ENCODE measurements around the gene CHST3.
A peak's percentile ranks its signal among the peaks of the same experiment; 100 is the strongest.
"Not testable (repeated sequence)": the region's sequence is repeated elsewhere in the genome, so short reads cannot be mapped to it uniquely, and the experiment has no call there.

The CHST3 gene, protein sequence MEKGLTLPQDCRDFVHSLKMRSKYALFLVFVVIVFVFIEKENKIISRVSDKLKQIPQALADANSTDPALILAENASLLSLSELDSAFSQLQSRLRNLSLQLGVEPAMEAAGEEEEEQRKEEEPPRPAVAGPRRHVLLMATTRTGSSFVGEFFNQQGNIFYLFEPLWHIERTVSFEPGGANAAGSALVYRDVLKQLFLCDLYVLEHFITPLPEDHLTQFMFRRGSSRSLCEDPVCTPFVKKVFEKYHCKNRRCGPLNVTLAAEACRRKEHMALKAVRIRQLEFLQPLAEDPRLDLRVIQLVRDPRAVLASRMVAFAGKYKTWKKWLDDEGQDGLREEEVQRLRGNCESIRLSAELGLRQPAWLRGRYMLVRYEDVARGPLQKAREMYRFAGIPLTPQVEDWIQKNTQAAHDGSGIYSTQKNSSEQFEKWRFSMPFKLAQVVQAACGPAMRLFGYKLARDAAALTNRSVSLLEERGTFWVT

DNA sequence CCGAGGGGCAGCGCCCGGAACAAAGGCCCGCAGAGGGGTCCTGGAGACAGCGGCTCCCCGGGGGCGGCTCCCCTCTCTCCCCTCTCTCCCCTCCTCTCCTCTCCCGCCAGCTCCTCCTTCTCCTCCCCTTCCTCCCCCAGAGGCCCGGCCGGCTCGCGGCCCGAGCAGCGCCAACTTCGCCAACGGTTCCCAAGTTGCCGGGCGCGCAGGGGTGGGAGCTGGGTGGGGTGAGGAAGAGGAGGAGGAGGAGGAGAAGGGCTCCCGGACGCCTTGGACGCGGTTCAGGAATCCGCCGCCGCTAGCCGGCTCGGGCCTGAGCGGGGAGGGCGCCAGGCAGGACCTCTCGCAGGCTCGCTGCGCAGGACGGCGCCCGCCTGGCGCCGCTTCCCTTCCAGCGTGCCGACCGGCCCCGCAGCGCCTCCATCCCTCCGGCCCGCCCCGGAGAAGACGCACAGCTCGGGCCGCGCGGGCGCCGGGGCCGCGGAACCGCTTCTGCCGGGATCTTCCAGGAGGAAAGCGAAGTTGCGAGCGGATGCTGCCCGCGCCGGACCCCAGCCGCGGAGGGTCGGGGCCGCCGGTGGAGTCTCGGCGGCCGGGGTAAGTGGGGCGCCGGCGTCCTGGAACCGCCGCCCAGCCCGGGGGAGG is at the start of gene CHST3:
TSS of gene CHST3 (plus strand) at position 298 of the 645 bp plus-strand sequence. CDS start 41,448 bp downstream, outside the sequence.
- H3K9me3 ChIP-seq (ENCODE audit: control insufficient read depth in 5 of 5, low read length in 5 of 5) = no peaks in the 10 kb centered on the region
- H3K27ac ChIP-seq (ENCODE audit: low read depth, low read length) = peak within 1 kb of the TSS; percentile 95
- H3K36me3 ChIP-seq (ENCODE audit: control insufficient read depth in 5 of 5, insufficient read depth in 5 of 5, low read length in 5 of 5) = peaks cover 0 to 5% (median 2%) of the 10 kb centered on the region in 5 donors
- peak within 1 kb of the TSS; percentile 88 to 93 (median 89) for H3K9ac ChIP-seq (ENCODE audit: low read length in 5 of 5)
- H3K4me3 ChIP-seq (ENCODE audit: low read depth in 1 of 5, low read length in 5 of 5) = peak within 1 kb of the TSS; percentile 78 to 96 (median 85)
- H3K27me3 ChIP-seq (ENCODE audit: control insufficient read depth in 5 of 5, insufficient read depth in 4 of 5, low read length in 5 of 5) = no peaks in the 10 kb centered on the region
- H3K4me1 ChIP-seq (ENCODE audit: control insufficient read depth in 5 of 5, insufficient read depth in 5 of 5, low read length in 5 of 5) = peaks cover 8 to 55% (median 43%) of the 10 kb centered on the region in 5 donors

DNA sequence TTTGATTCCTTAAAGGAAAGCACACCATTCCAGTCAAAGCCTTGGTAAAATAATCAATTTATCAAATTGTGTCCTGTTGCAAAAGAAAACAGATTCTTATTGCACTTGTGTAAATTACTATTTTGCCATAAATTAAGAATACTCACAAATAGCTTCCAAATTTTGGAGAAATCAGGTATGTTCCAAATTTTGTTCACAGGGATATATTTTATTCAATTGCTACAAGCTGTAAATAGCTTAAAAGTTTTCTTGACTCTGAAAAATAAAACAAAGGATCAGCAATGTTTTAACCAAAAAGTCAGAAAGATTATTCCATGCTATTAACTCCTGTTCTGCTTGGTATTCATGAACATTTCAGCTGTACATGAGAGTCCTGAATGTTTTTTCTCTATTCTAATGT is 47.4 kb upstream of the CHST3 start:
- Histone ChIP-seq H3K9me3 (ENCODE audit: control insufficient read depth in 5 of 5, low read length in 5 of 5) (peaks cover 0 to 3% (median 0%) of the 10 kb centered on the region in 5 donors), H3K27ac (ENCODE audit: low read depth, low read length) (no peak overlapping the region), H3K27me3 (ENCODE audit: control insufficient read depth in 5 of 5, insufficient read depth in 4 of 5, low read length in 5 of 5) (no peaks in the 10 kb centered on the region), H3K4me3 (ENCODE audit: low read depth in 1 of 5, low read length in 5 of 5) (no peak overlapping the region), H3K36me3 (ENCODE audit: control insufficient read depth in 5 of 5, insufficient read depth in 5 of 5, low read length in 5 of 5) (no peaks in the 10 kb centered on the region), H3K9ac (ENCODE audit: low read length in 5 of 5) (no peak overlapping the region), H3K4me1 (ENCODE audit: control insufficient read depth in 5 of 5, insufficient read depth in 5 of 5, low read length in 5 of 5) (peaks cover 8 to 22% (median 18%) of the 10 kb centered on the region in 5 donors)

DNA sequence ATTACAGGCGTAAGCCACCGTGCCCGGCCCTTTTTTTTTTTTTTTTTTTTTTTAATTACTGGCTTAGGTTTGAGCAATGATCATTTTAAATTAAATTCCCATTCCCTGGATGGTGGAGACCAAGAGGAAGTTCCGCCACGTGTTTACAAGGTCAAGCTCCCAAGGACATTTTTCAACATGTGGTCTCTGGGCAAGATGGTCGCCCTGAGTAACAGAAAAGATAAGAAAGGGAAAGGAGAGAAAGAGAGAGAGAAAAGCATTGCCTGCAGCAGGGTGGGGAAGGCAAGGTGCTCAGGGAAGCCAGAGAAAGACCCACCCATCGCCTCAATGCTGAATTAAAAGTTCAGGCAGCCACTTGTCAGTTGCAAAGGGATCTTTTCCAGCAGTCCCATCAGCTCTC is 45.2 kb upstream of the CHST3 start:
- Histone ChIP-seq H3K4me3 (ENCODE audit: low read depth in 1 of 5, low read length in 5 of 5) (no peak overlapping the region), H3K36me3 (ENCODE audit: control insufficient read depth in 5 of 5, insufficient read depth in 5 of 5, low read length in 5 of 5) (no peaks in the 10 kb centered on the region)

DNA sequence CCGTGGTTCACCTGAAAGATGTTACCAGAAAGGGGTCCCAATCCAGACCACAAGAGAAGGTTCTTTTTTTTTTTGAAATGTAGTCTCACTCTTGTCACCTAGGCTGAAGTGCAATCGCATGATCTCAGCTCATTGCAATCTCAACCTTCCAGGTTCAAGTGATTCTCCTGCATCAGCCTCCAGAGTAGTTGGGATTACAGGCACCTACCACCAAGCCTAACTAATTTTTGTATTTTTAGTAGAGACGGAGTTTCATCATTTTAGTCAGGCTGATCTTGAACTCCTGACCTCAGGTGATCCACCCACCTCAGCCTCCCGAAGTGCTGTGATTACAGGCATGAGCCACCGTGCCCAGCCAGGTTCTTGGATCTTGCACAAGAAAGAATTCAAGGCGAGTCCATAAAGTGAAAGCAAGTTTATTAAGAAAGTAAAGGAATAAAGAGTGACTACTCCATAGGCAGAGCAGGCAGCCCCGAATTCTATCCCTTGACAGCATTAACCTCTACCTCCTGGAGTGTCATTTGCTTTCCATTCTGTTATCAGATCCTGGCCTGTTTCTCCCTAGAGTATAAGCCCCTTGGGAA is 44.1 kb upstream of the CHST3 start:
- not testable (repeated sequence) for H3K27me3 ChIP-seq (ENCODE audit: control insufficient read depth in 5 of 5, insufficient read depth in 4 of 5, low read length in 5 of 5); H3K9me3 ChIP-seq (ENCODE audit: control insufficient read depth in 5 of 5, low read length in 5 of 5); H3K36me3 ChIP-seq (ENCODE audit: control insufficient read depth in 5 of 5, insufficient read depth in 5 of 5, low read length in 5 of 5)
- Histone ChIP-seq H3K27ac (ENCODE audit: low read depth, low read length) (peak overlapping the region; percentile 68), H3K4me1 (ENCODE audit: control insufficient read depth in 5 of 5, insufficient read depth in 5 of 5, low read length in 5 of 5) (peaks cover 14 to 36% (median 33%) of the 10 kb centered on the region in 5 donors), H3K4me3 (ENCODE audit: low read depth in 1 of 5, low read length in 5 of 5) (peak overlapping the region in 2 of 5 donors; percentile 18 to 46), H3K9ac (ENCODE audit: low read length in 5 of 5) (peak overlapping the region in 1 of 5 donors; percentile 37)

More for the DNA sequence above, 45.2 kb upstream of the CHST3 start:
- H3K9ac ChIP-seq (ENCODE audit: low read length in 5 of 5) = no peak overlapping the region
- H3K4me1 ChIP-seq (ENCODE audit: control insufficient read depth in 5 of 5, insufficient read depth in 5 of 5, low read length in 5 of 5) = peaks cover 14 to 36% (median 33%) of the 10 kb centered on the region in 5 donors
- H3K27me3 ChIP-seq (ENCODE audit: control insufficient read depth in 5 of 5, insufficient read depth in 4 of 5, low read length in 5 of 5) = no peaks in the 10 kb centered on the region
- no peak overlapping the region for H3K27ac ChIP-seq (ENCODE audit: low read depth, low read length)
- no peaks in the 10 kb centered on the region for H3K9me3 ChIP-seq (ENCODE audit: control insufficient read depth in 5 of 5, low read length in 5 of 5)

DNA sequence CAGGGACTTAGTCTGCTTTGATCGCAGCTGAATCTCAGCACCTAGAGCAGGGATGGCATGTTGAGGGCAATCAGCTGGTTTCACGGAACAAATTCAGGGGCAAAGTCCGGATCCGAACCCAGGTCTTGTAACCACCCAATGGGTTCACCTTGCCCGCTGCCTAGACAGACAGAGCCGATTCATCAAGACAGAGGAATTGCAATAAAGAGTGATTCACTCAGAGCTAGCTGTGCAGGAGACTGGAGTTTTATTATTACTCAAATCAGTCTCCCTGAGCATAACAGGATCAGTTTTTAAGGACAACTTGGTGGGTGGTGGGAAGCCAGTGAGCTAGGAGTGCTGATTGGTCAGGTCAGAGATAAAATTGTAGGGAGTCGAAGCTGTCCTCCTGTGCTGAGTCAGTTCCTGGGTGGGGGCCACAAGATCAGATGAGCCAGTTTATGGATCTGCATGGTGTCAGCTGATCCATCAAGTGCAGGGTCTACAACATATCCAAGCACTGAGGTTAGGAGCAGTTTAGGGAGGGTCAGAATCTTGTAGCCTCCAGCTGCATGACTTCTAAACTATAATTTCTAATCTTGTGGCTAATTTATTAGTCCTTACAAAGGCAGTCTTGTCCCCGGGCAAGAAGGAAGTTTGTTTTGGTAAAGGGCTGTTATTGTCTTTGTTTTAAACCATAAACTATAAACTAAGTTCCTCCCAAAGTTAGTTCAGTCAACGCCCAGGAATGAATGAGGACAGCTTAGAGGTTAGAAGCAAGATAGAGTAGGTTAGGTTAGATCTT is 43.5 kb upstream of the CHST3 start:
- Histone ChIP-seq H3K36me3 (ENCODE audit: control insufficient read depth in 5 of 5, insufficient read depth in 5 of 5, low read length in 5 of 5) (no peaks in the 10 kb centered on the region), H3K27me3 (ENCODE audit: control insufficient read depth in 5 of 5, insufficient read depth in 4 of 5, low read length in 5 of 5) (no peaks in the 10 kb centered on the region), H3K4me1 (ENCODE audit: control insufficient read depth in 5 of 5, insufficient read depth in 5 of 5, low read length in 5 of 5) (peaks cover 14 to 36% (median 33%) of the 10 kb centered on the region in 5 donors), H3K4me3 (ENCODE audit: low read depth in 1 of 5, low read length in 5 of 5) (peak overlapping the region in 2 of 5 donors; percentile 30 to 46), H3K9me3 (ENCODE audit: control insufficient read depth in 5 of 5, low read length in 5 of 5) (no peaks in the 10 kb centered on the region), H3K27ac (ENCODE audit: low read depth, low read length) (peak overlapping the region; percentile 68), H3K9ac (ENCODE audit: low read length in 5 of 5) (peak overlapping the region in 2 of 5 donors; percentile 17 to 37)

DNA sequence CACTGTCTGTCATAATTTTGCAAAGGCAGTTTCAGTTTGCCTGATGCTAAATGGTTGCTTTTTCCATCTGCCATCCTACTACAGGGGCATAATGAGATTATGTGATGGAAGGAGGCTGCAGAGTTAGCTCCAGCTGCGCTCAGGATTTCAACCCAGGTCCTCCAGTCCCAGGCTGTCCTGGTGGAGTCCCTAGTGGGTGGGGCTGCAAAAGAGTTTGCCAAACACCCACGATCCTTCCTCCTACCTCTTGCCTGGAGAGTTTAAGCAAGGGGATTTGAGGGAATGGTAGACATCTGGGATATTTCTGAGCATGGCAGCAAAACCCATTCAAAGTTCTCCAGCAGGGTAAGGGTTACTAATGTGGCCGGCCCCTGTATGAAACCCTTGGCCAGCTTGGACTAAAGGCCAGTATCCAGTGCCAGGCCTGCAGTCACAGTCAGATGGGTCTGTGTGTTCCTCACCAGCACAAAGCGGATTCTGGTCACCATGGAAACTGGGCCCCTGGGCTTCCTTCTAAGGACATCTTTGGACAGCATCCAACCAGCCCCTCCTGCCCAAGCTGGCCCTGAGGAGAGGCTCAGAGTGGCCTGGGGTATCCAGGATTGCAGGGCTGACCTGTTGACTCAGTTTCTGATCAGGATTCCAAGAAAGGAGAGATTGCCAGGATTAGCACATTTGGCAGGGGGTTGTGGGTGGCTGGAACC is 42.7 kb upstream of the CHST3 start:
- Histone ChIP-seq H3K36me3 (ENCODE audit: control insufficient read depth in 5 of 5, insufficient read depth in 5 of 5, low read length in 5 of 5) (no peaks in the 10 kb centered on the region), H3K9me3 (ENCODE audit: control insufficient read depth in 5 of 5, low read length in 5 of 5) (no peaks in the 10 kb centered on the region), H3K27me3 (ENCODE audit: control insufficient read depth in 5 of 5, insufficient read depth in 4 of 5, low read length in 5 of 5) (no peaks in the 10 kb centered on the region), H3K4me3 (ENCODE audit: low read depth in 1 of 5, low read length in 5 of 5) (peak overlapping the region in 3 of 5 donors; percentile 17 to 30 (median 18)), H3K27ac (ENCODE audit: low read depth, low read length) (peak overlapping the region; percentile 68), H3K4me1 (ENCODE audit: control insufficient read depth in 5 of 5, insufficient read depth in 5 of 5, low read length in 5 of 5) (peaks cover 14 to 36% (median 33%) of the 10 kb centered on the region in 5 donors), H3K9ac (ENCODE audit: low read length in 5 of 5) (peak overlapping the region in 2 of 5 donors; percentile 17 to 27)

DNA sequence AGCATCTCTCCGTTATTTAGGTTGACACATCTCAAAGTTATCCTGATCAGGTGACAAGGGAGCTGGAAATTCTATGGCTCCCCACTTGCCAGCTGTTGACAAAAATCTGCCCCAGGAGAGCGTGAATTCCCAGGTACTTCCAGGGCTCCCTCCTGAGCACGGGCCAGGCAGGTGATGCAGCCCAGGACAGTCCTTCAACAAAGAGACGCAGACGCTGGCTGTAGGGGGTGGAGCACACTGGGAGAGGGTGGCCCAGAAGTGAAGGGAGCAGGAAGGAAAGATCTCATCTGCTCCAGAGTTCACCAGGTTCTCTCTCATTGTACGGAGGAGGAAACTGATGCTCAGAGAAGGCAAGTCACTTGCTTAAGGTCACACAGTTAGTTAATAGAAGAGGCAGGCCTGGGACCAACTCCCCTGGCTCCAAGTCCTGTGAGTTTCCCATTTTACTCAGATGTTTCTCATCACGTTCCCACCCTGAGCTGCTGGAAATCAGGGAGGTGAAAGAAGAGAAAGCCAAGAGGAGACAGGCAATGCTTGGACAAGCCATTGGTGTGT is 41.0 kb upstream of the CHST3 start:
- Histone ChIP-seq H3K27ac (ENCODE audit: low read depth, low read length) (peak overlapping the region; percentile 68), H3K9me3 (ENCODE audit: control insufficient read depth in 5 of 5, low read length in 5 of 5) (no peaks in the 10 kb centered on the region), H3K4me3 (ENCODE audit: low read depth in 1 of 5, low read length in 5 of 5) (no peak overlapping the region), H3K4me1 (ENCODE audit: control insufficient read depth in 5 of 5, insufficient read depth in 5 of 5, low read length in 5 of 5) (peaks cover 14 to 36% (median 33%) of the 10 kb centered on the region in 5 donors), H3K9ac (ENCODE audit: low read length in 5 of 5) (no peak overlapping the region), H3K27me3 (ENCODE audit: control insufficient read depth in 5 of 5, insufficient read depth in 4 of 5, low read length in 5 of 5) (no peaks in the 10 kb centered on the region), H3K36me3 (ENCODE audit: control insufficient read depth in 5 of 5, insufficient read depth in 5 of 5, low read length in 5 of 5) (no peaks in the 10 kb centered on the region)

DNA sequence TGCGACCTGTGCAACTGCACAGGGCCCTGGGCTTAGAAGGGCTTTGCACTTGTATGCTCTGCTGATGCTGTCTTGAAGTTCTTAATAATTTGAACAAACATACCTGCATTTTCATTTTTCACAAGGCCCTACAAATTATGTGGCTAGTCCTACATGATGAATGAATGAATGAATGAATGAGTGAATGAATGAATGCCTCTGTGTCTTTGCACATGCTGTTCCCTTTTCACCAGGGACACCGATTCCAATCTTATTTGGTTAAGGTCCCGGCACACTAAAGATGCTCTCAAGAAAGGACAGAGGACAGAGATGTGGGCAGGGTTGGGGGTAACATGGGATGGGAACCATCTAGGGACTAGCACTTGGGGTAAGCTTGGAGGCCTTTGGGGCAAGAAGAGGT is 39.4 kb upstream of the CHST3 start:
- Histone ChIP-seq H3K4me3 (ENCODE audit: low read depth in 1 of 5, low read length in 5 of 5) (no peak overlapping the region), H3K4me1 (ENCODE audit: control insufficient read depth in 5 of 5, insufficient read depth in 5 of 5, low read length in 5 of 5) (peaks cover 14 to 35% (median 33%) of the 10 kb centered on the region in 5 donors), H3K36me3 (ENCODE audit: control insufficient read depth in 5 of 5, insufficient read depth in 5 of 5, low read length in 5 of 5) (no peaks in the 10 kb centered on the region), H3K9me3 (ENCODE audit: control insufficient read depth in 5 of 5, low read length in 5 of 5) (no peaks in the 10 kb centered on the region), H3K9ac (ENCODE audit: low read length in 5 of 5) (no peak overlapping the region), H3K27ac (ENCODE audit: low read depth, low read length) (no peak overlapping the region), H3K27me3 (ENCODE audit: control insufficient read depth in 5 of 5, insufficient read depth in 4 of 5, low read length in 5 of 5) (no peaks in the 10 kb centered on the region)

DNA sequence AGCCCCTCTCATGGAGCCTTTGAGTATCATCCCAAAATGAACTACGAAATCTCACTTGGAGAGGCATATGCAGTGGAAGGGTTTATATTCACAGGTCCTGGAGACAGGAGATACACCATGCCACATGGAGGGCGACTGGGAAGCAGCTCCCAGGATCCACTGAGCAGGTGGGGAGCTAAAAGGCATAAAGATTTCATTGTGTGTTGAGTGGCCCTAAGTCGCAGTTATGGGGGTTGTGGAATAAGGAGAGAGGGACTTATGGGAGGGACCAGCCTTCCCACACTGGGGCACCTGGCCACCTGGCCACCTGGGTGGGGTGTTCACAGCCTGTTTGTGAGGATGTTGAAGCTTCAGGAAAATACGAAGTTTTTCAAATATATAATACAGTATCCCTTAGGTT is 37.0 kb upstream of the CHST3 start:
- Histone ChIP-seq H3K27me3 (ENCODE audit: control insufficient read depth in 5 of 5, insufficient read depth in 4 of 5, low read length in 5 of 5) (no peaks in the 10 kb centered on the region), H3K9ac (ENCODE audit: low read length in 5 of 5) (no peak overlapping the region), H3K9me3 (ENCODE audit: control insufficient read depth in 5 of 5, low read length in 5 of 5) (no peaks in the 10 kb centered on the region), H3K4me3 (ENCODE audit: low read depth in 1 of 5, low read length in 5 of 5) (no peak overlapping the region), H3K36me3 (ENCODE audit: control insufficient read depth in 5 of 5, insufficient read depth in 5 of 5, low read length in 5 of 5) (no peaks in the 10 kb centered on the region), H3K27ac (ENCODE audit: low read depth, low read length) (no peak overlapping the region), H3K4me1 (ENCODE audit: control insufficient read depth in 5 of 5, insufficient read depth in 5 of 5, low read length in 5 of 5) (peaks cover 3 to 12% (median 10%) of the 10 kb centered on the region in 5 donors)
